NT2/D1 (cell line): Measurements from ENCODE around the gene MANF.

Experiments
- SUZ12 ChIP-seq: IDR thresholded peaks from 2 replicates; pipeline ENCODE4 v1.6.1; 2011; ENCODE audit not compliant: insufficient read length, insufficient read depth; ENCODE audit errors: extremely low read depth
- YY1 ChIP-seq: IDR thresholded peaks from 2 replicates; pipeline ENCODE4 v1.6.1; 2011; ENCODE audit not compliant: insufficient read length, insufficient read depth
- ZNF274 ChIP-seq: IDR thresholded peaks from 2 replicates; pipeline ENCODE4 v1.6.1; 2011; ENCODE audit warnings: mild to moderate bottlenecking, low read depth, low read length

DNA sequence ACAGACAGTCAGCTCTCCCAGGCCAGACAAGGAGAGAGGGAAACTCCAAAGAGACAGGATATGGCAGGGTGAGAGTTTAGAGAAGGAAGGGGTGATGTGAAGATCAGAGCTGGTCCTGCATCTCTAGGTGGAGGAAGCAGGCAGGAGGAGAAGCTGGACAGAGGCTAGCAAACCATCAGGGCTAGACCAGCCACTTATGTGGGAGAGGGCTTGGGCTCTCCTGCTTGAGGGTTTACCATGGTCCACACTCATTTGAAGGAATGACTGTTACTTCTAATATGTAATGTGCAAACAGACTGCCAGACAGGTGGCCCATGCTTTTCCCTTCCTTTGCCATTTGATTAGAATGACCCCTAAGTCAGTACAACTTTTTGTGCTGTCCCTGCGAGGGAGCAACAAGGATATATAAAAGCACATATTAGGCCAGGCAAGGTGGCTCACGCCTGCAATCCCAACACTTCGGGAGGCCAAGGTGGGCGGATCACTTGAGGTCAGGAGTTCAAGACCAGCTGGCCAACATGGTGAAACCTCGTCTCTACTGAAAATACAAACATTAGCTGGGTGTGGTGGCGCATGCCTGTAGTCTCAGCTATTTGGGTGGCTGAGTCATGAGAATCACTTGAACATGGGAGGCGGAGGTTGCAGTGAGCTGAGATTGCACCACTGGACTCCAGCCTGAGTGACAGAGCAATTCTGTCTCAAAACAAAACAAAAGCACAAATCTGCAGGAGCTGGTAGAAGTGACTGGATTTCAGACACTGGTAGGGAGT, 41.0 kb upstream of the MANF start:
- TF ChIP-seq SUZ12 (no peak), YY1 (no peak), ZNF274 (no peak)
